Sigmoid colon (tissue), 4 donors: Measurements from ENCODE around the gene FCSK.

Experiments
- CTCF ChIP-seq, 4 experiments: fragments of 450-650 bp in 3 of 4; fragments of 200-600 bp in 1 of 4; IDR thresholded peaks; one replicate each; pipeline ENCODE4 v1.5.1; 2016 to 2019; ENCODE audit warnings: antibody characterized with exemption in 4 of 4, mild to moderate bottlenecking in 3 of 4, moderate library complexity in 2 of 4
- EP300 ChIP-seq, 4 donors: sonication (generic); formaldehyde crosslinking; IDR thresholded peaks; one replicate each; pipeline ENCODE4 v1.6.1; 2017; ENCODE audit warnings: antibody characterized with exemption in 4 of 4
- POLR2A ChIP-seq, 2 donors: fragments of 450-650 bp; IDR thresholded peaks; one replicate each; pipeline ENCODE4 v1.6.1; 2016; ENCODE audit warnings: antibody characterized with exemption in 2 of 2, mild to moderate bottlenecking in 2 of 2, moderate library complexity in 2 of 2
- POLR2AphosphoS5 ChIP-seq, 4 donors: sonication (generic); formaldehyde crosslinking; IDR thresholded peaks; one replicate each; pipeline ENCODE4 v1.6.1; 2017; ENCODE audit warnings: antibody characterized with exemption in 4 of 4

GRCh38 chr16:70482624-70483023 lies 28.2 kb downstream of the FCSK start:
- TF ChIP-seq CTCF (IDR thresholded peaks at IDR 0.05), result no peak
- TF ChIP-seq POLR2AphosphoS5 (IDR thresholded peaks at IDR 0.05), result no peak
- no peak for TF ChIP-seq POLR2A (IDR thresholded peaks at IDR 0.05)
- TF ChIP-seq EP300 (IDR thresholded peaks at IDR 0.05), result no peak
